Ascending aorta (tissue), 2 donors: Measurements from ENCODE around the gene NMUR1. TPM values are rescaled to one million over a fixed set of nuclear protein-coding genes. Genes with fewer than 3 reads are reported as not detected.
A peak's percentile ranks its signal among the peaks of the same experiment; 100 is the strongest.
"Not testable (repeated sequence)": the region's sequence is repeated elsewhere in the genome, so short reads cannot be mapped to it uniquely, and the experiment has no call there.

Experiments used
- DNase-seq, 2 donors: peaks; one replicate each; pipeline ENCODE4 v3.0.0-alpha.2; 2019; ENCODE audit warnings: low spot score in 2 of 2
- H3K27ac ChIP-seq, 2 donors: fragments of 200-600 bp; sonication (generic); one replicate each; pipeline ENCODE4 v1.5.1; 2016 to 2017; ENCODE audit warnings: mild to moderate bottlenecking in 1 of 2
- H3K27me3 ChIP-seq: fragments of 200-600 bp; sonication (generic); one replicate; pipeline ENCODE4 v1.5.1; 2017
- H3K36me3 ChIP-seq, 2 donors: fragments of 200-600 bp; sonication (generic); one replicate each; pipeline ENCODE4 v1.5.1; 2016
- H3K4me1 ChIP-seq, 2 donors: fragments of 200-600 bp; sonication (generic); one replicate each; pipeline ENCODE4 v1.5.1; 2016 to 2017; ENCODE audit warnings: mild to moderate bottlenecking in 1 of 2
- H3K4me3 ChIP-seq, 2 donors: fragments of 200-600 bp; sonication (generic); one replicate each; pipeline ENCODE4 v1.5.1; 2016 to 2017; ENCODE audit warnings: mild to moderate bottlenecking in 1 of 2
- H3K9me3 ChIP-seq, 2 donors: fragments of 200-600 bp; sonication (generic); one replicate each; pipeline ENCODE4 v1.5.1; 2016
- CTCF ChIP-seq, 3 experiments: fragments of 200-600 bp in 2 of 3; fragments of 450-650 bp in 1 of 3; sonication (generic) in 2 of 3; IDR thresholded peaks; one replicate each; pipeline ENCODE4 v1.5.1; 2016 to 2019; ENCODE audit warnings: antibody characterized with exemption in 3 of 3, mild to moderate bottlenecking in 1 of 3, moderate library complexity in 1 of 3
- intact Hi-C: fragments of 100-400 bp; cut with DNase I; formaldehyde crosslinking; loops from one replicate; pipeline ENCODE4 v1.15.1; 2023
- total RNA-seq: library from RNA; depleted of rRNA; stranded (reverse); fragments of >200 nt; gene quantifications from one replicate; pipeline ENCODE4 v1.1.0, GENCODE V29; 2016

The NMUR1 gene
- total RNA-seq, 1 donor from 2014 or later = 1.8 TPM

- intact Hi-C loops = no loop called here
- DNase-seq = no peak
- Histone ChIP-seq H3K4me1 (no peaks in the 10 kb centered on the region), H3K9me3 (no peaks in the 10 kb centered on the region), H3K36me3 (no peaks in the 10 kb centered on the region), H3K4me3 (no peak overlapping the region), H3K27ac (no peak overlapping the region), H3K27me3 (no peaks in the 10 kb centered on the region)
- no peak for TF ChIP-seq CTCF (IDR thresholded peaks at IDR 0.05)
These were observed 36.9 kb upstream of the NMUR1 start for GRCh38 chr2:231567159-231567558.

GRCh38 chr2:231565887-231566594 is 35.8 kb upstream of the NMUR1 start:
- intact Hi-C loops = no loop called here
- TF ChIP-seq CTCF (IDR thresholded peaks at IDR 0.05) = no peak
- no peaks in the 10 kb centered on the region for H3K27me3 ChIP-seq
- H3K36me3 ChIP-seq = no peaks in the 10 kb centered on the region
- no peaks in the 10 kb centered on the region for H3K9me3 ChIP-seq
- no peak overlapping the region for H3K4me3 ChIP-seq
- no peak overlapping the region for H3K27ac ChIP-seq
- no peaks in the 10 kb centered on the region for H3K4me1 ChIP-seq
- DNase-seq = no peak

GRCh38 chr2:231563378-231563961 is 33.2 kb upstream of the NMUR1 start:
- H3K4me3 ChIP-seq = no peak overlapping the region
- intact Hi-C loops = loop anchor here (1.0 kb wide), 1 partner anchor 38 kb away; no protein-coding TSS in a partner anchor
- H3K9me3 ChIP-seq = no peaks in the 10 kb centered on the region
- no peaks in the 10 kb centered on the region for H3K36me3 ChIP-seq
- no peak overlapping the region for H3K27ac ChIP-seq
- H3K27me3 ChIP-seq = no peaks in the 10 kb centered on the region
- peak; percentile 43 to 76 (median 63) for TF ChIP-seq CTCF (IDR thresholded peaks at IDR 0.05)
- no peaks in the 10 kb centered on the region for H3K4me1 ChIP-seq
- no peak for DNase-seq

GRCh38 chr2:231557571-231558217 is 27.4 kb upstream of the NMUR1 start:
- Histone ChIP-seq H3K9me3 (peaks cover 1 to 4% of the 10 kb centered on the region in 2 donors), H3K27me3 (no peaks in the 10 kb centered on the region), H3K4me3 (no peak overlapping the region), H3K27ac (no peak overlapping the region), H3K4me1 (no peaks in the 10 kb centered on the region), H3K36me3 (no peaks in the 10 kb centered on the region)
- peak; percentile 28 to 61 (median 44) for TF ChIP-seq CTCF (IDR thresholded peaks at IDR 0.05)
- DNase-seq = peak; percentile 15 to 78
- intact Hi-C loops = loop anchor here (1.0 to 5.0 kb wide), 3 partner anchors 27 to 75 kb away; partner anchors contain the start of gene NMUR1

- intact Hi-C loops = loop anchor here (1.0 to 5.0 kb wide), 3 partner anchors 26 to 75 kb away; partner anchors contain the start of gene NMUR1
- H3K27ac ChIP-seq = no peak overlapping the region
- H3K27me3 ChIP-seq = no peaks in the 10 kb centered on the region
- TF ChIP-seq CTCF (IDR thresholded peaks at IDR 0.05) = no peak
- DNase-seq = no peak
- no peaks in the 10 kb centered on the region for H3K36me3 ChIP-seq
- no peaks in the 10 kb centered on the region for H3K4me1 ChIP-seq
- H3K4me3 ChIP-seq = no peak overlapping the region
- H3K9me3 ChIP-seq = peaks cover 4 to 7% of the 10 kb centered on the region in 2 donors
These were observed 26.7 kb upstream of the NMUR1 start for GRCh38 chr2:231556981-231557380.

GRCh38 chr2:231556496-231556895 is 26.3 kb upstream of the NMUR1 start:
- intact Hi-C loops = loop anchor here (2.0 to 5.0 kb wide), 2 partner anchors 26 to 39 kb away; partner anchors contain the start of gene NMUR1
- H3K4me1 ChIP-seq, DNase-seq, H3K36me3 ChIP-seq, H3K9me3 ChIP-seq, H3K27me3 ChIP-seq, H3K4me3 ChIP-seq, H3K27ac ChIP-seq: not testable (repeated sequence)
